HepG2 (cell line): Measurements from ENCODE around the gene TMEM270. TPM values are rescaled to one million over a fixed set of nuclear protein-coding genes. Genes with fewer than 3 reads are reported as not detected.

Experiments used
- CCAR2 ChIP-seq: fragments of 200-400 bp; formaldehyde crosslinking; optimal IDR thresholded peaks from 2 replicates; pipeline ENCODE3; 2018; ENCODE audit warnings: low read depth, mild to moderate bottlenecking, low read length, moderate library complexity
- CHCHD3 ChIP-seq: sonication (generic); formaldehyde crosslinking; IDR thresholded peaks from 2 replicates; pipeline ENCODE4 v1.8.0; 2022; ENCODE audit warnings: mild to moderate bottlenecking, missing genetic modification reagents, moderate library complexity
- ELF1 ChIP-seq: sonication (generic); formaldehyde crosslinking; IDR thresholded peaks from 2 replicates; pipeline ENCODE4 v1.4.0; 2020; ENCODE audit warnings: missing genetic modification reagents
- EP300 ChIP-seq, 3 experiments: sonication (generic) in 1 of 3; formaldehyde crosslinking in 1 of 3; IDR thresholded peaks; 2 replicates each; pipeline versions ENCODE4 v1.5.1 to v1.6.1; 2011 to 2020; ENCODE audit warnings: low read depth in 2 of 3, low read length in 2 of 3, borderline replicate concordance in 1 of 3, improper control_type of control experiment in 1 of 3, mild to moderate bottlenecking in 1 of 3, missing genetic modification reagents in 1 of 3, moderate library complexity in 1 of 3
- HDAC1 ChIP-seq: sonication (generic); formaldehyde crosslinking; IDR thresholded peaks from 2 replicates; pipeline ENCODE4 v1.5.1; 2020; ENCODE audit warnings: mild to moderate bottlenecking, missing genetic modification reagents
- HNF4G ChIP-seq, 2 experiments: sonication (generic) in 1 of 2; formaldehyde crosslinking in 1 of 2; IDR thresholded peaks; 2 replicates each; pipeline versions ENCODE4 v1.4.0 to v1.6.1; 2011 to 2020; ENCODE audit warnings: borderline replicate concordance in 2 of 2, low read depth in 2 of 2, mild to moderate bottlenecking in 2 of 2, low read length in 1 of 2, missing genetic modification reagents in 1 of 2, moderate library complexity in 1 of 2
- KLF11 ChIP-seq: IDR thresholded peaks from 2 replicates; pipeline ENCODE4 v1.6.1; 2016; ENCODE audit warnings: missing compliant biosample characterization
- MEF2D ChIP-seq: sonication (generic); formaldehyde crosslinking; IDR thresholded peaks from 2 replicates; pipeline ENCODE4 v1.5.1; 2020; ENCODE audit warnings: mild to moderate bottlenecking, missing genetic modification reagents
- NR2F2 ChIP-seq: IDR thresholded peaks from 2 replicates; pipeline ENCODE4 v1.6.1; 2012; ENCODE audit warnings: low read depth, inconsistent platforms, borderline replicate concordance
- SALL2 ChIP-seq: sonication (generic); formaldehyde crosslinking; IDR thresholded peaks from 2 replicates; pipeline ENCODE4 v1.8.1; 2023; ENCODE audit warnings: mild to moderate bottlenecking, missing genetic modification reagents, inconsistent platforms
- SAP130 ChIP-seq: IDR thresholded peaks from 2 replicates; pipeline ENCODE4 v1.6.1; 2016; ENCODE audit warnings: low read depth
- TRIM24 ChIP-seq: sonication (generic); formaldehyde crosslinking; IDR thresholded peaks from 2 replicates; pipeline ENCODE4 v1.8.0; 2022; ENCODE audit warnings: mild to moderate bottlenecking, missing genetic modification reagents
- ZNF24 ChIP-seq: fragments of 450-650 bp; IDR thresholded peaks from 2 replicates; pipeline ENCODE4 v1.6.1; 2017; ENCODE audit warnings: antibody characterized with exemption, mild to moderate bottlenecking
- ZNF460 ChIP-seq: sonication (generic); formaldehyde crosslinking; IDR thresholded peaks from 2 replicates; pipeline ENCODE4 v1.5.1; 2020; ENCODE audit warnings: missing genetic modification reagents, mild to moderate bottlenecking, borderline replicate concordance
- ZNF589 ChIP-seq: sonication (generic); formaldehyde crosslinking; conservative IDR thresholded peaks from 2 replicates; pipeline ENCODE4 v1.8.0; 2022; ENCODE audit warnings: mild to moderate bottlenecking, moderate library complexity, missing genetic modification reagents
- ZNF605 ChIP-seq: sonication (generic); formaldehyde crosslinking; IDR thresholded peaks from 2 replicates; pipeline ENCODE4 v1.8.0; 2022; ENCODE audit warnings: mild to moderate bottlenecking, missing genetic modification reagents
- ZNF766 ChIP-seq: sonication (generic); formaldehyde crosslinking; IDR thresholded peaks from 2 replicates; pipeline ENCODE4 v1.5.0; 2020; ENCODE audit warnings: missing genetic modification reagents, borderline replicate concordance
- ZNF788 ChIP-seq: sonication (generic); formaldehyde crosslinking; IDR thresholded peaks from 2 replicates; pipeline ENCODE4 v1.5.0; 2020; ENCODE audit warnings: mild to moderate bottlenecking, missing genetic modification reagents, borderline replicate concordance
- polyA plus RNA-seq, 8 experiments: library from polyadenylated mRNA; depleted of rRNA in 3 of 8; stranded (reverse) in 7 of 8; unstranded in 1 of 8; fragments of >200 nt; fragmentation: Illumina TruSeq in 4 of 8; extraction: Trizol in 4 of 8; gene quantifications; 2 replicates each; pipeline versions ENCODE4 v1.2.1 to v1.2.3, GENCODE V29; 2011 to 2016; ENCODE audit warnings: low read depth in 4 of 8, missing spikeins in 1 of 8, mixed read lengths in 1 of 8; ENCODE audit not compliant: insufficient read depth in 1 of 8
- total RNA-seq, 5 experiments: library from RNA; depleted of rRNA; stranded (reverse); fragments of >200 nt; fragmentation: Illumina TruSeq; extraction: Trizol; gene quantifications; 2 replicates each; pipeline ENCODE4 v1.2.3, GENCODE V29; 2016; ENCODE audit warnings: low read depth in 1 of 5
- TF ChIP-seq, protein P1 (sequence below): sonication (generic); formaldehyde crosslinking; IDR thresholded peaks from 2 replicates; pipeline ENCODE4 v1.4.0; 2020; ENCODE audit warnings: missing genetic modification reagents, borderline replicate concordance
- TF ChIP-seq, protein P2 (sequence below): sonication (generic); formaldehyde crosslinking; IDR thresholded peaks from 2 replicates; pipeline ENCODE4 v1.8.0; 2023; ENCODE audit warnings: mild to moderate bottlenecking, missing genetic modification reagents
- TF ChIP-seq, protein P3 (sequence below): sonication (generic); formaldehyde crosslinking; IDR thresholded peaks from 2 replicates; pipeline ENCODE4 v1.4.0; 2020; ENCODE audit warnings: missing genetic modification reagents
- TF ChIP-seq, protein P4 (sequence below): IDR thresholded peaks from 2 replicates; pipeline ENCODE4 v1.6.1; 2016; ENCODE audit warnings: missing compliant biosample characterization, missing genetic modification reagents, borderline replicate concordance

TMEM270 gene
- total and polyA plus RNA-seq, 2 of the 13 experiments (the other 11 are each of a cell fraction or from before 2014, with no cell fraction given) = not detected

DNA sequence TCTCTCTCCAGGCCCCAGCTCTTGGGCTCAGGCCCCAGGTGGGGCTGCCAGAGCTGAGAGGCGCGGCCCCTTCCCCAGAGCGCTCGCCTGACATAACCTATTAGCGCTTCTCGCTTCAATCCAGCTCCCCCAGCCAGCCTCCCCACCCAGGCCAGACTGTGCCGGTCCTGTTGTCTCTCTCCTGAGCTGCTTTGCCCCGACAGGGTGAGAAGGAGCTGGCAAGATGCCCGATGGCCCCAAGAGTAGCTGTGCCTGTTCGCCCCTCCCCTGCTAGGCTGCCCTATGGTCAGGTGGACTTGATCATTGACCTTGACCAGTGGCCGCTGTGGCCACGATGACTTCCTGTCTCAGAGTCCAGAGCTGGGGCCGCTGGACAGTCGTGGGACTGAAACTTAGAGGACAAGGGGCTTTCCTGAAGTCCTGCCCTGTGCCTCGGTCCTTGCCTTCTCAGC lies 9.1 kb downstream of the TMEM270 start (continued):
- TF ChIP-seq, protein P1, sequence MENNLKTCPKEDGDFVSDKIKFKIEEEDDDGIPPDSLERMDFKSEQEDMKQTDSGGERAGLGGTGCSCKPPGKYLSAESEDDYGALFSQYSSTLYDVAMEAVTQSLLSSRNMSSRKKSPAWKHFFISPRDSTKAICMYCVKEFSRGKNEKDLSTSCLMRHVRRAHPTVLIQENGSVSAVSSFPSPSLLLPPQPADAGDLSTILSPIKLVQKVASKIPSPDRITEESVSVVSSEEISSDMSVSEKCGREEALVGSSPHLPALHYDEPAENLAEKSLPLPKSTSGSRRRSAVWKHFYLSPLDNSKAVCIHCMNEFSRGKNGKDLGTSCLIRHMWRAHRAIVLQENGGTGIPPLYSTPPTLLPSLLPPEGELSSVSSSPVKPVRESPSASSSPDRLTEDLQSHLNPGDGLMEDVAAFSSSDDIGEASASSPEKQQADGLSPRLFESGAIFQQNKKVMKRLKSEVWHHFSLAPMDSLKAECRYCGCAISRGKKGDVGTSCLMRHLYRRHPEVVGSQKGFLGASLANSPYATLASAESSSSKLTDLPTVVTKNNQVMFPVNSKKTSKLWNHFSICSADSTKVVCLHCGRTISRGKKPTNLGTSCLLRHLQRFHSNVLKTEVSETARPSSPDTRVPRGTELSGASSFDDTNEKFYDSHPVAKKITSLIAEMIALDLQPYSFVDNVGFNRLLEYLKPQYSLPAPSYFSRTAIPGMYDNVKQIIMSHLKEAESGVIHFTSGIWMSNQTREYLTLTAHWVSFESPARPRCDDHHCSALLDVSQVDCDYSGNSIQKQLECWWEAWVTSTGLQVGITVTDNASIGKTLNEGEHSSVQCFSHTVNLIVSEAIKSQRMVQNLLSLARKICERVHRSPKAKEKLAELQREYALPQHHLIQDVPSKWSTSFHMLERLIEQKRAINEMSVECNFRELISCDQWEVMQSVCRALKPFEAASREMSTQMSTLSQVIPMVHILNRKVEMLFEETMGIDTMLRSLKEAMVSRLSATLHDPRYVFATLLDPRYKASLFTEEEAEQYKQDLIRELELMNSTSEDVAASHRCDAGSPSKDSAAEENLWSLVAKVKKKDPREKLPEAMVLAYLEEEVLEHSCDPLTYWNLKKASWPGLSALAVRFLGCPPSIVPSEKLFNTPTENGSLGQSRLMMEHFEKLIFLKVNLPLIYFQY (CRISPR knock-in tag) = no peak
- TF ChIP-seq, protein P2, sequence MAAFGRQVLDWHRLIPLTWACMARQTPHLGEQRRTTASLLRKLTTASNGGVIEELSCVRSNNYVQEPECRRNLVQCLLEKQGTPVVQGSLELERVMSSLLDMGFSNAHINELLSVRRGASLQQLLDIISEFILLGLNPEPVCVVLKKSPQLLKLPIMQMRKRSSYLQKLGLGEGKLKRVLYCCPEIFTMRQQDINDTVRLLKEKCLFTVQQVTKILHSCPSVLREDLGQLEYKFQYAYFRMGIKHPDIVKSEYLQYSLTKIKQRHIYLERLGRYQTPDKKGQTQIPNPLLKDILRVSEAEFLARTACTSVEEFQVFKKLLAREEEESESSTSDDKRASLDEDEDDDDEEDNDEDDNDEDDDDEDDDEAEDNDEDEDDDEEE (CRISPR knock-in tag) = no peak
- 0 out of 2 replicates have a peak, but pooled peaks have one; percentile 14 for TF ChIP-seq TRIM24 (CRISPR knock-in tag)
- no peak for TF ChIP-seq KLF11
- TF ChIP-seq CCAR2 = no peak
- peak; percentile 27; the same call in 1 of the 2 replicates for TF ChIP-seq ZNF788 (CRISPR knock-in tag)
- TF ChIP-seq ZNF24 = no peak
- TF ChIP-seq ZNF766 (CRISPR knock-in tag) = no peak
- peak; percentile 68 for TF ChIP-seq ELF1 (CRISPR knock-in tag)
- peak in 1 of 2 experiments; percentile 53; a peak in 2 of 4 replicates for TF ChIP-seq EP300 (IDR thresholded peaks at IDR 0.05; ENCODE audit: low read depth in 2 of 2, low read length in 2 of 2)
- TF ChIP-seq EP300 (CRISPR knock-in tag; IDR thresholded peaks at IDR 0.05; ENCODE audit: borderline replicate concordance) = peak; percentile 56; the same call in 1 of the 2 replicates
- TF ChIP-seq HNF4G (IDR thresholded peaks at IDR 0.05; ENCODE audit: borderline replicate concordance, low read depth, low read length) = peak; percentile 89
- TF ChIP-seq HNF4G (CRISPR knock-in tag; IDR thresholded peaks at IDR 0.05; ENCODE audit: borderline replicate concordance, low read depth) = peak; percentile 91; the same call in 1 of the 2 replicates
- no peak; the same call in 1 of the 2 replicates for TF ChIP-seq NR2F2
- peak; percentile 37; the same call in 1 of the 2 replicates for TF ChIP-seq ZNF460 (CRISPR knock-in tag)
- TF ChIP-seq MEF2D (CRISPR knock-in tag) = 0 out of 2 replicates have a peak, but pooled peaks have one; percentile 26
- TF ChIP-seq HDAC1 = peak; percentile 86
- TF ChIP-seq, protein P3, sequence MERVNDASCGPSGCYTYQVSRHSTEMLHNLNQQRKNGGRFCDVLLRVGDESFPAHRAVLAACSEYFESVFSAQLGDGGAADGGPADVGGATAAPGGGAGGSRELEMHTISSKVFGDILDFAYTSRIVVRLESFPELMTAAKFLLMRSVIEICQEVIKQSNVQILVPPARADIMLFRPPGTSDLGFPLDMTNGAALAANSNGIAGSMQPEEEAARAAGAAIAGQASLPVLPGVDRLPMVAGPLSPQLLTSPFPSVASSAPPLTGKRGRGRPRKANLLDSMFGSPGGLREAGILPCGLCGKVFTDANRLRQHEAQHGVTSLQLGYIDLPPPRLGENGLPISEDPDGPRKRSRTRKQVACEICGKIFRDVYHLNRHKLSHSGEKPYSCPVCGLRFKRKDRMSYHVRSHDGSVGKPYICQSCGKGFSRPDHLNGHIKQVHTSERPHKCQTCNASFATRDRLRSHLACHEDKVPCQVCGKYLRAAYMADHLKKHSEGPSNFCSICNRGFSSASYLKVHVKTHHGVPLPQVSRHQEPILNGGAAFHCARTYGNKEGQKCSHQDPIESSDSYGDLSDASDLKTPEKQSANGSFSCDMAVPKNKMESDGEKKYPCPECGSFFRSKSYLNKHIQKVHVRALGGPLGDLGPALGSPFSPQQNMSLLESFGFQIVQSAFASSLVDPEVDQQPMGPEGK (CRISPR knock-in tag) = peak; percentile 91
- no peak for TF ChIP-seq CHCHD3
- TF ChIP-seq ZNF589 (CRISPR knock-in tag) = no peak
- TF ChIP-seq, protein P4, sequence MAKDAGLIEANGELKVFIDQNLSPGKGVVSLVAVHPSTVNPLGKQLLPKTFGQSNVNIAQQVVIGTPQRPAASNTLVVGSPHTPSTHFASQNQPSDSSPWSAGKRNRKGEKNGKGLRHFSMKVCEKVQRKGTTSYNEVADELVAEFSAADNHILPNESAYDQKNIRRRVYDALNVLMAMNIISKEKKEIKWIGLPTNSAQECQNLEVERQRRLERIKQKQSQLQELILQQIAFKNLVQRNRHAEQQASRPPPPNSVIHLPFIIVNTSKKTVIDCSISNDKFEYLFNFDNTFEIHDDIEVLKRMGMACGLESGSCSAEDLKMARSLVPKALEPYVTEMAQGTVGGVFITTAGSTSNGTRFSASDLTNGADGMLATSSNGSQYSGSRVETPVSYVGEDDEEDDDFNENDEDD (CRISPR knock-in tag) = peak; percentile 27; the same call in 1 of the 2 replicates
- TF ChIP-seq ZNF605 (CRISPR knock-in tag) = peak; percentile 36; the same call in 1 of the 2 replicates
- TF ChIP-seq SALL2 (CRISPR knock-in tag) = no peak
- TF ChIP-seq SAP130 (CRISPR knock-in tag) = peak; percentile 59
